Forelimb muscle (tissue), 1 donor: ENCODE data around the gene CYP1A2. TPM values are rescaled to one million over a fixed set of nuclear protein-coding genes. Genes with fewer than 3 reads are reported as not detected.
"Not testable (repeated sequence)": the region's sequence is repeated elsewhere in the genome, so short reads cannot be mapped to it uniquely, and the experiment has no call there.

ENCODE experiments used
- DNase-seq: peaks from one replicate; pipeline ENCODE4 v3.0.0-alpha.2; 2013; ENCODE audit warnings: low read depth
- polyA plus RNA-seq: library from polyadenylated mRNA; unstranded; fragments of 120-200 nt; gene quantifications from one replicate; pipeline ENCODE4 v1.2.1, GENCODE V29; 2013; ENCODE audit not compliant: insufficient read length

The CYP1A2 gene, protein sequence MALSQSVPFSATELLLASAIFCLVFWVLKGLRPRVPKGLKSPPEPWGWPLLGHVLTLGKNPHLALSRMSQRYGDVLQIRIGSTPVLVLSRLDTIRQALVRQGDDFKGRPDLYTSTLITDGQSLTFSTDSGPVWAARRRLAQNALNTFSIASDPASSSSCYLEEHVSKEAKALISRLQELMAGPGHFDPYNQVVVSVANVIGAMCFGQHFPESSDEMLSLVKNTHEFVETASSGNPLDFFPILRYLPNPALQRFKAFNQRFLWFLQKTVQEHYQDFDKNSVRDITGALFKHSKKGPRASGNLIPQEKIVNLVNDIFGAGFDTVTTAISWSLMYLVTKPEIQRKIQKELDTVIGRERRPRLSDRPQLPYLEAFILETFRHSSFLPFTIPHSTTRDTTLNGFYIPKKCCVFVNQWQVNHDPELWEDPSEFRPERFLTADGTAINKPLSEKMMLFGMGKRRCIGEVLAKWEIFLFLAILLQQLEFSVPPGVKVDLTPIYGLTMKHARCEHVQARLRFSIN
- polyA plus RNA-seq = 0.10 TPM

DNA sequence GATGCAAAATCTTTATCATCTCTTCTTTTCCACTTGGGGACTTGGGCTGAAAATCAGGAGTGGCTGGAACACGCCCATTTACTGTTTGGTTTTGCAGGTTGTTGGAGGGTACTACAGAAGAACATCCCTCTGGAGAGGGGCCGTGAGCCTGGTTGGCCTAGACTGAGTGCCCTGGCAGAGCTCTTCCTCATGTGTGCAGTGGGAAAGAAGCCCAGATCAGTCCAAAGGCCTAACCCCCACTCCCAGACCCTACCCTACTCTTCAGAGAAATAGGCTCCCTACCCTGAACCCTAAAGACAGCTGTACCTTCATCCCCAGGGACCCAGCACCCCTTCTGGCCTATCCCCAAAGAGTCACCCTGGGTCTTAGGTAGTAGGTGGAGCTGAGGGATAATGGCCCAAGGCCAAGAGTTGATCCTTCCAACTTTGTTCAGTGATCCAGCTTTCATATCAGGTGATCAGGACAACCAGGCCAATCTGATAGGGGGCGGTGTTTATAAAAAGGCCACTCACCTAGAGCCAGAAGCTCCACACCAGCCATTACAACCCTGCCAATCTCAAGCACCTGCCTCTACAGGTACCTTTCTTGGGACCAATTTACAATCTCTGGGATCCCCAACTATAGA, at the start of gene CYP1A2:
Gene CYP1A2, plus strand, starts transcription at position 524 of the 625 bp plus-strand sequence. CDS start 894 bp downstream, outside the sequence.
- no peak for DNase-seq

DNA sequence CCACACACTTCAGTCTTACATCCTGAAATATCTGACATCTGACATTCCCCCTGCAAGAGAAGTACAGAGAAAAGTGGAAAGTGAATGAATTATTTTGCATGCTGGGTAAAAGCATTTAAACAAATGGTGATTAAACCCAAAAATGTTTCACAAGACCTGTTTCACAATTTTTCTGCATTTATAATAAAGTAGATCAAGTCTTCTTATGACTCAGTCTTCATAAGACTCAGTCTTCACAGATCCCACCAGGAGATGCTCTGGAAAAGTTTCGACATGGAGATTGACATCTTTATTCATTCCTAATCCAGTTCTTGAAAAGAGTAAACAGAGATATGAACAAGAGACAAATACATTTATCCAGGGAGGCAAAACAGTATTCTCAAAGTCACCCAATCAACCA, 39.6 kb upstream of the CYP1A2 start:
- DNase-seq = no peak

DNA sequence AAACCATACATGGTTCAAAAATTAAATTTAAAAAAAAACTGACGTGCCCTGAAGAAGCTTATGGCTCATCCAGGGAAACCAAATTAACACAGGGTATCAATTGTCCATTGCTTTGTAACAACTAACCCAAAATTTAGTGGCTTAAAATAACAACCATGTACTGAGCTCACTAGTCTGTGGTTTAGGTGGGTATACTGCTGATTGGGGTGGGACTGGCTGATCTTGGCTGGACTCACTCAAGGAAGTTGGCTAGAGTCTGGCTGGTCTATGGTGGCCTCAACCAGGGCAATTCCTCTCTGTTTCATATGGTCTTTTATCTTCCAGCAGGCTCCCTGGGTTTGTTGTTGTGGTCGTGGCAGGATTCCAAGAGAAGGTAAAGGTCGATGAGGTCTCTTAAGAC, 38.8 kb upstream of the CYP1A2 start:
- no peak for DNase-seq

DNA sequence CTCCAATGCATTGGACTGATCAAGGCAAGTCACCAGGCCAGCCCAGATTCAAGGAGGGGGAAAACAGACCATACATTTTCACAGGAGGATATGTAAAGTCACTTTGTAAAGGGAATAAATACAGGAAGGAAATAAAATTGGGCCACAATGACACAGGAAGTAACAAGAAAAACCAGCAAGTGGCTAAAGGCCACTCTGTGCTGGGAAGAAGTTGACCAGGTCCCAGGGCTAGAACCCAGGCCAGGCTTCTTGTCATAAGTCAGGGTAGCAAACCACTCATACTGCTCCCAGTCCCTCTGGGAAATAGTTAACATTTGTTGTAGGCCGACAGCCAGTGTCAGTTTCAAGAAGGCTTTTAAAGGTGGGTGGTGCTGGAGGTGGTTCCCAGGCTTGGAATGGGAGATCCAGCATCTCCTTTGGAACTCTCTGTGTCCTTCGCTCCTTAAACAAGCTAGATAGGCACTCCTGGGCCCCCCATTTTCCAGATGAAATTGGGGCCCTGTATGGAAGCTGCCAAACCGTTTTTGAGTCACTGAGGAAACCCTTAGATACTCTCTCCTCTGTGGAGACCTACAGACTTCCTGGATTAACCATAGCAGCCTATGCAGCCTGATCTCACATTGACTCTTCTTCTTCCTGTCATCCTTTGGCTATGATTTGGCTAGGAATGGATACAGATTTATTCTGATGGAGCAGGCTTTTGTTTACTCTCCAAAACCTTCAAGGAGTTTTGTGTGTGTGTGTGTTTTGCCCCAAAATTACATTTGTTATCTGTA, 38.1 kb upstream of the CYP1A2 start:
- DNase-seq = no peak

DNA sequence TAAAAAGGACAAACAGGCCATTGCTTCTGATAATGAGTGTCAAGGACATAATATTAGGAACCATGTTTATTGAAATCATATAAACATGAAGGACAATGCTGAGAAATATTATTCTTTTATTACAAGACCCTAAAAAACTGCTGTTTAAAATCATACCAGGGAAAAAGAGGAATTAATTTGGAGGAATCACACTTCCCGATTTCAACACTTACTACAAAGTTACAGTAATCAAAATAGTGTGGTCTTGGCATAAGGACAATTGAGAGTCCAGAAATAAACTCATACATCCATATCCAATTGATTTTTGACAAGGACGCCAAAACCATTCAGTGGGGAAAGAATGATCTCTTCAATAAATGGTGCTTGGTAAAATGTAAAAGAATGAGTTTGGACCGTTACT, 36.3 kb upstream of the CYP1A2 start:
- no peak for DNase-seq

DNA sequence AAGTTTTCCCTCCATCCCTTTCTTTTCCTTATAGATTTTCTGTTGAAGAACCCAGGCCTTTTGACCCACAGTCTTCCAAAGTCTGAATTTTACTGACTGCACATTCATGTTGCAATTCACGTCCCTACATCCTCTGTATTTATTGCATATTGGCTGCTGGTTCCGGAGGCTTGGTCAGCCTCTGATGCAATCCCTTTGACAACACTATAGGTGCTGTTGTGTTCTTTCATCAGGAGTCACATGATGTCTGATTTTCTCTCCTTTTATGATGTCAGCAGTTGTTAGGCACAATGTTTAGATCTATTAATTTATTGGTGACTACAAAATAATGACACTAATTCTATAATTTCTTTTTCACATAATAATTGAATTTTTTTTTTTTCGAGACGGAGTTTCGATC, 32.0 kb upstream of the CYP1A2 start:
- no peak for DNase-seq

DNA sequence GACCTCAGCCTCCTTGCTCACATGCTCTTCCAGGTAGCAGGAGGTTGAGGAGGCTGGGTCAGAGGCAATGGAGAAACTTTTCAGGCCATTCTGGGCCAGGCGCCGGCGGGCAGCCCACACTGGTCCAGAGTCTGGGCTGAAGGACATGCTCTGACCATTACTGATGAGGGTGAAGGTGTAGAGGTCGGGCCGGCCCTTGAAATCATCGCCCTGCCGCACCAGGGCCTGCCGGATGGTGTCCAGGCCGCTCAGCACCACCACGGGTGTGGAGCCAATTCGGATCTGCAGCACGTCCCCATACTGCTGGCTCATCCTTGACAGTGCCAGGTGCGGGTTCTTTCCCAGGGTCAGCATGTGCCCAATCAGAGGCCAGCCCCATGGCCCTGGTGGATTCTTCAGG, 26.1 kb upstream of the CYP1A2 start:
- no peak for DNase-seq

DNA sequence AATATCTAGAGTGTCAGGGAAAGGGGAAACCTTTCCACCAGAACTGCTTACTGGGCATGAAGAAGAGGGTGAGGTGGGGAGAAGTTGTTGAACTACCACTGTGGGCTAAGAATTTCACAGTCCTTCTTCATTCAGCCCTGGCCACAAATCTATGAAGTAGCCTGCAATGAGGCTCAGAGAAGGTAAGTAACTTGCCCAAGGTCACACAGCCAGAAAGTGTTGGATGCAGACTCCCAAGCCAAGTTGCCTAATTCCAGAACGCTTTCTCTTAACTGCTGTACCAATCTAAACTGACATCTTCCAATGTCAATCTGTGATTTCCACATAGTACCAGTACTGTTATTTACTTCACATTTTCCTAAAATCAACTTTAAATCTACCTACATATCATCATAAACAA, 25.5 kb upstream of the CYP1A2 start:
- DNase-seq = no peak

DNA sequence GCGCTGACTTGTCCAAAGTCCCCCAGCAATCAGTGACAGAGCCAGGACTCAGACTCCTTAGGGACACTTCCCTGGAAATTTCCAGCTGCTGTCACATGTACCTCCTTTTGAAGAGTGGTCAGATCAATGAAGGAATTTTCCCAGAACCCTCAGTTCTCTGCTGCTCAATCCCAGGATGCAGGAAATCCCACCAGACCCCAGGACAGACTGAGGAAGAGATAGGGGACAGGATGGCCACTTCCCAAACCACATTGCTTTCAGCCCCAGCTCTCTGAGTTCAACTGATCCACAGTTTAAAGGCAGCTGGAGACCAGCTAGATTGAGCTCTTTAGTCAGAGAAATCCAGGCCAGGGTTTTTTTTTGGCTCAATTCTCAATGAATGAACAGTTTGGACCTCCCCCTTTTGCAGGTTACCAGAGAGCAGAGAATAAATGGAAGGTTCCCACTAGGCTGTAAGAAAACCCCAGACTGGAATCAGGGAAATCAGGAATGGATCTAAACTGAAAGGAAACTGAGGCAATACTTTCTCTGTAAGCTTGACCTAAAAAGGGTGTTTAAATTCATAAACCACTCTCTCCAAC, 24.8 kb upstream of the CYP1A2 start:
- DNase-seq = peak; percentile 13

DNA sequence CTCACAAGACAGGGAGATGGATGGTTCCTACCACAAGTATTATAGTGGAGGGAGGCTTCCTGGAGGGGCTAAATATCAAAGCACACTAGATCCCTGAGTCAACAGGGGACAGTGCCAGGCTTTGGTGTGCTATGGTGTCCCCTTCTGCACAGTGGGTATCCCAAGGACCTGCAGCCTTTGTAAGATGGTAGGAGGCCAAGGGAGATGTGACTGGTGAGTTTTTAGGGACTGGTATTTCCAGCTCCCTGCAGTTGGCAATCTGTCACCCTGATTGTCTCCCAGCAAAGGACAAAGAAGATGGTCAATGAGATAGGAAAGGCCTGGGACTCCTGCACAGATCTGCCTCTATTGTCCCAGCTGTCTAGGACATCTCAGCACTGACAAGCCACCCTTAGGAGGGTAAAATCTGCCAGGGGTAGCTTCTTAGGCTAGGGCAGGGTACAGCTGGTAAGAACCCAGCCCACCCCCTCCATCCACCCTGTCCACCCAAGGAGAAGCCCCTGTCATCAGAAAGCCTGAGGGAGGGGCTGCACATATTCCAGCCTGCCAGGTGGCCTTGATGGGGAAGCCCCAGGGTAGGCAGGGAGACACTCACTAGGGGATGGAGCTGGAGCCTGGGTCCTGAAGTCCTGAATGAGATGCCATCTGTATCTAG, 23.9 kb upstream of the CYP1A2 start:
- DNase-seq = no peak

DNA sequence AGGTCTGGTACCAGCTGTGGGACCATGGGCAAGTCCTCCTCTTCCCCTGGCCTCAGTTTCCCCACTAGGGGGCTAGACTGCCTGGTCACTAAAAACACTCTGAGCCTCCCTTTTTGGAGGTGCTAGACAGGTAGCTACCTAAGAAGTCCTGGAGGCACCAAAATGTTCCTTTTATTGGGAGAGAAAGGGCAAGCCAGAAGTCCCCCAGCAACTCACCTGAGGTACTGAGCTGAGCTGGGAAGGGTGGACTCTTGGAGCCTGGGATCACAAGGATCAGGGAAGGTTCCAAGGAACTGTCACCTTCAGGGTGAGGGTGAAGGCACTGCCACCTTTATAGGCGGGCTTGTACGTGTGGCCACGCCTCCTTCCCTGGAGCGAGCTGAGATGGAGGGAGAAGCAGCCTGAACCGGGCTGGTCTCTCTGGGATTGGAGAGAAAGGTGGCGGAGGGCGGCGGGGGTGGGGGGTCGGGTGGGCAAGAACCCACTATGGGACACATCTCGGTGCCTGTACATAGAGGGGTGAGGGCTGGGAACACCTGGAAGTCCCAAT, 23.3 kb upstream of the CYP1A2 start, which contains the start of gene CYP1A1:
Gene CYP1A1, minus strand, starts transcription at position 304 of the 550 bp plus-strand sequence. CDS start 2,431 bp downstream, outside the sequence.
- no peak for DNase-seq

DNA sequence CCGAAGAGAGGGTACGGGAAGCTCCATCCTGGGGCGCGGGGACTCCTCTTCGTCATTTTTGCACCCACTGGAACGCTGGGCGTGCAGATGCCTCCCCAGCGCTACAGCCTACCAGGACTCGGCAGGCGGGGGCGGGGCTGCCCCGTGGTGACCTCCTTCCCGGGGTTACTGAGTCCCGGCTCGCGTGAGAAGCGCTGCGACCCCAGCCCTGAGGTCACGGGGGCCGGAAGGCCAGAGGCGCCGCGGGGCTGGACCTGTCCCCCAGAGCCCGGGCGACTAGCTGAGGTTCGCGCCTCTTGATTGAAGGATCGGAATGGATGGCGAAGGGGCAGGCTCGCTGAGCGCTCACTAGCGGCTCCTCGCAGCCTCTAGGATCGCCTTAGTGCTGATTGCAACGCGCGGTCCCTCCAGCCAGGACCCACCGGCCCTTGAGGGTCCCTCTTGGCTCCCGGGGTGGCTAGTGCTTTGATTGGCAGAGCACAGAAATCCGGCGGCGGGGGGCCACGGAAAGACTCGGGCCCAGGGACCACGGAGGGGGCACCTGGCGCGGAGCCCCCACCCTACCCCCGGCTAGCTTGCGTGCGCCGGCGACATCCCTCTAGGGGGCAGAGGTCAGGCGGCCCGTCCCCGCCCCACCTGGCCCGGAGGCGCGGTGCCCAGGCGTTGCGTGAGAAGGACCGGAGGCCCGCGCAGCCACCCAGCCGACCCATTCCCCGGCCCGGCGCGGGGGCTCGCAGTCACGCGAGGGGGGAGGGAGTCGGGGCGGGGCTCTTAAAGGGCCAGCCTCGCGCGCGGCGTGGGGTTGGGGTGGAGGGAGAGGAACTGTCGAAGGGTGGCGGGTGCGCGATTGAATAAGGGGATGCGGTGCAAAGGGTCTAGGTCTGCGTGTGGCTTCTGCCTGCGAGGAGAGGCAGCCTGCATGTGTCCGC, 22.5 kb upstream of the CYP1A2 start:
- DNase-seq = no peak

DNA sequence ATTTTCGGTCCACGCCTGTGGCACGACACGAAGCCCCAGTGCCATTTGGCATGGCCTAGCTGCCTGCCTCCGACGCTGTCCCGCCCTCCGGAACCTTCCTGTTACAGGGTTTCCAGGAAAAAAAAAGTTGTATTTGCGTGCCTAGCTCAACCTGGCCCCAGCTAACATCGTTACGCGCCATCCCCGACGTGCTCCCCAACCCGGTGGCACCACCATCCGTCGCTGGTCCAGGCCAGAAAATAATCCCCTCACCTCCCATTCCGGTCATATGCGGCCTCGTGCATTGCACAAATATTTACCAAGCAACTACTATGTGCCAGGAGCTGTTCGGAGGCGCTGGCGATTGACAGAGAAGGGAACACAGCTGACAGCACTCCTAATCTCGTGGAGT, 21.9 kb upstream of the CYP1A2 start:
- no peak for DNase-seq

DNA sequence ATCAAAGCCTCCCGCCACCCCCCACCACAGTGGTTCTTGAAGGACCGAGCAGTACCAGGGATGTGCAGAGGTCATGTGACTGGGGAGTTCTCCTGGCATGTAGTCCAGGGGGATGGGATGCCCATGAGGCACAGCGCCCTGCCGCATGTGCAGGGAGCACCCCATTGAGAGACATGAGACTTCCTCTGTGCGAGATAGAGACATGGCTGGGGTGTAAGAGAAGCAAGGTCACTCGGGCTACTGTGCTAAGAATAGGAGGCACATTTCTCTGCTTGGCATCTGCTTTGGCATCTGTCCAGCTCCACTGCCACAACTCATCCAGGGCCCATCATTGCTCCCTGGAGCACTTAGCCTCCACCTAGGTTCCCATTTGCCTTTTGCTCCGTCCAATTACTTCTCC, 20.9 kb upstream of the CYP1A2 start:
- no peak for DNase-seq

DNA sequence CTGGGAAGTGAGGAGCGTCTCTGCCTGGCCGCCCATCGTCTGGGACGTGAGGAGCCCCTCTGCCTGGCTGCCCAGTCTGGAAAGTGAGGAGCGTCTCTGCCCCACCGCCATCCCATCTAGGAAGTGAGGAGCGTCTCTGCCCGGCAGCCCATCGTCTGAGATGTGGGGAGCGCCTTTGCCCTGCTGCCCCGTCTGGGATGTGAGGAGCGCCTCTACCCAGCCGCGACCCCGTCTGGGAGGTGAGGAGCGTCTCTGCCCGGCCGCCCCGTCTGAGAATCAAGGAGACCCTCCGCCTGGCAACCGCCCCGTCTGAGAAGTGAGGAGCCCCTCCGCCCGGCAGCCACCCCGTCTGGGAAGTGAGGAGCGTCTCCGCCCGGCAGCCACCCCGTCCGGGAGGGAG, 19.9 kb upstream of the CYP1A2 start:
- not testable (repeated sequence) for DNase-seq

DNA sequence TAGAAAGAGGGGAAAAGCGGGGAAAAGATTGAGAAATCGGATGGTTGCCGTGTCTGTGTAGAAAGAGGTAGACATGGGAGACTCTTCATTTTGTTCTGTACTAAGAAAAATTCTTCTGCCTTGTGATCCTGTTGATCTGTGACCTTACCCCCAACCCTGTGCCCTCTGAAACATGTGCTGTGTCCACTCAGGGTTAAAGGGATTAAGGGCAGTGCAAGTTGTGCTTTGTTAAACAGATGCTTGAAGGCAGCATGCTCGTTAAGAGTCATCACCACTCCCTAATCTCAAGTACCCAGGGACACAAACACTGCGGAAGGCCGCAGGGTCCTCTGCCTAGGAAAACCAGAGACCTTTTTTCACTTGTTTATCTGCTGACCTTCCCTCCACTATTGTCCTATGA, 19.3 kb upstream of the CYP1A2 start:
- not testable (repeated sequence) for DNase-seq

DNA sequence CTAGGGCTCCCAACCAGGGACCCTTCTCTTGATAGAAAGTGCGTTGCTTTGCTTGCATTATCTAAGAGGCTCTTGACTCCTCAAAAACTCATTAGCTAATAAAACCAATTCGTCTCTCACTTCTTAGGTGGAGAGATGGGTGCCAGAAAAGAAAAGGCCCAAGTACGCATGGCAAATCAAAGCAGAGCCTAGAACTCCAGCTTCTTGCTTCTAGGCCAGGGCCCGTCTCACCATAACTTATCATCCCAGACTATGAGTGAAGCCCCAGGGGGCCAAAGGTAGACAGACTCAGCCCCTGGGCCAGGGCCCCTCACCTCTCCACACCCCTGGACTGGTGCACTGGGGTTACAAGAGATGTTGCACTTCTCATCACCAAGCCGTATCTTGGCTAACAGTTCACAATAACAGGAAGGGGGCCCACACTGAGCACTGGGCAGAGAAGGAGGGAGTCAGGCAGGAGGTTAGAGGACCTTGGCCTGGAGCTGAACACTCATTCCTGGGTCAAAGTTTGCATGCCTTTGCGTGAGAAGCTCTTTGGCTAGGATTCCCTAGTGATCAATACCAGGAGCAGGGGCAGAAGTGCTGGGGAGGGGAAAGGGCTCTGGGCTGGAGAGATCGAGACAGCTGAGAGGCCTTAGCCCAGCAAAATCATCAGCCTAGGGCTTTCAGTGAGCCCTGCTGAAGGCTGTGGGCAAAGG, 17.9 kb upstream of the CYP1A2 start:
- no peak for DNase-seq

DNA sequence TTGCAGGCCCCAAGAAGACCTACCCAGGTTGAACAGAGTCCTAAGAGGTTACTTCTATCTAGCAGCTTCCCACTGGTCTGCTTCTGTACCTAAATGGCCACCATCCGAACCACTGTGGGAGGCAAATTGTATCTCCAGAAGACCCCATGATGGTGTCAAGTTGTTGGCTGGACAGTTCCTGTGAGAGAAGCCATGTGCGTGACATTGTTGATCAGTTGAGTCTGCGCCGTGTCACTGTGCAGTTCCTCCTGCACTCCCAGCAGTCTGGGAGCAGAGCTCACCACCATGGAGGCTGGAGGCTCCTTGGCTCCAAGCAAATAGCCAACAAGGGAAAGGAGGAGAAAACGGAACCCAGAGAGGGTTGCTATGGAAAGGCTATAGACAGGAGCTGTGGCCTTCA, 15.8 kb upstream of the CYP1A2 start:
- no peak for DNase-seq

DNA sequence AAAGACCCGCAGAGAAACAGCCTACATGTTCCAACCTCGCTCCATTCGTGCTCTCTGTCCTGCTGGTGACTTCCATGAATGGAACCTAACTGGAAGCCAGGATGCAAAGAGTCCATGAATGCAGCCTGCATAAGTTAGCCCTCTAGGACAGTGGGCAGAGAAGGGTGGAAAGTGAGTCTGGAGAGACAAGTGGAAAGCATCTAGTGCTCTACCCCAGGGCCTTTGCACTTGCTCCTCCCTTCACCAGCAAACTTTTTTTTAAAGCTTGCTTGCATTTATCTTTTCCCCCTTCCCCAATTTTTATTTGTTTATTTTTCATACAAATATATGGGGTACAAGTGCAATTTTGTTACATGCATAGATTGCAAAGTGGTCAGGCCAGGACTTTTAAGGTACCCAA, 15.4 kb upstream of the CYP1A2 start:
- no peak for DNase-seq
